ENCODE data around the gene KRTAP13-3.
A peak's percentile ranks its signal among the peaks of the same experiment; 100 is the strongest.

The KRTAP13-3 gene

DNA sequence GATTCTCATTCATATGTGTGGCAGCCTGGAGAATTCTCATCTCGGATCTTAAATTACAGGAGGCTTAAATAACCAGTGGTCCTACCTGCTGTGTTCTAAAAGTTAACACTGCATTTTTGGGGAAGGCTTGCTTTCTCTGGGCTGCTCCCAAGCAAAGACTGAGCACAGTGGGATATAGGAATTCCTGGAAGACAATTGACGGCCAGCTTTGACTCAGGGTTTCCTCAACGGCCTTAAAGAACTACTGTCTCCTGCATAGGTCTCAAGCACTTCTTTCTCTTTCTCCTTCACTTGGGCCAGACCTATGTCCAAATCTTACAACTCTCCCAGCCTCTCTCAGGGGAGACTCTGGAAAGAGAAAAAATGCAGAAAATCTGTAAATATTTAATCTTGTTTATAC lies 1.0 kb upstream of the KRTAP13-3 start:
- H3K4me1 ChIP-seq: no peaks in the 10 kb centered on the region
- no peaks in the 10 kb centered on the region for H3K36me3 ChIP-seq
- H3K4me3 ChIP-seq (ENCODE audit: low read depth, low read length): no peak overlapping the region
- DNase-seq: no peak
- no peaks in the 10 kb centered on the region for H3K27me3 ChIP-seq
- no peak for TF ChIP-seq CTCF (IDR thresholded peaks at IDR 0.05; ENCODE audit: low read depth, low read length)
- H3K9me3 ChIP-seq: no peaks in the 10 kb centered on the region; the same call in 1 of the 2 replicates

DNA sequence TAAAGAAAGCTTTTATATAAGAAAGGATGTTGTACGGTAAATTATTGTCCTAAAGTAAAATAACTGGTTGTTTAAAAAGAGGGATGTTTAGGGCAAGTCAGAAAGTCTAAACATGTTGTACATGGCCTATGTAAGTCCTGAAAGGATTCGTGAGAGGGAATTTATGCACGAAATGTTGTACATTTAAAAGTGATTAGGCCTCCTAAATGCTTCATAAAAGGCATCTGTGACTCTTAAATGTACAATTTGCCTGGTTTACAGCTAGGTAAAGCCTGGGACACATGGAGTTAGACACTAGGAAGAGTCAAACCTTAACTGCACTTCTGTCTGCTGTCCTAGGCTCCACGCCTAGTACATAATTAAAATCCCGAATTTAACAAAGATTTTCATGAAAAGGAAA lies 9.7 kb downstream of the KRTAP13-3 start:
- no peaks in the 10 kb centered on the region for H3K36me3 ChIP-seq
- H3K27me3 ChIP-seq: no peaks in the 10 kb centered on the region; the same call in 1 of the 2 replicates
- no peaks in the 10 kb centered on the region for H3K9me3 ChIP-seq
- H3K4me3 ChIP-seq (ENCODE audit: low read depth, low read length): no peak overlapping the region
- no peak for DNase-seq
- H3K4me1 ChIP-seq: no peaks in the 10 kb centered on the region
- TF ChIP-seq CTCF (IDR thresholded peaks at IDR 0.05; ENCODE audit: low read depth, low read length): no peak

GRCh38 chr21:30408782-30409494 lies 16.8 kb downstream of the KRTAP13-3 start:
- Histone ChIP-seq H3K4me1 (no peaks in the 10 kb centered on the region), H3K36me3 (no peaks in the 10 kb centered on the region), H3K4me3 (ENCODE audit: low read depth, low read length) (no peak overlapping the region), H3K9me3 (no peaks in the 10 kb centered on the region), H3K27me3 (no peaks in the 10 kb centered on the region)
- TF ChIP-seq CTCF (IDR thresholded peaks at IDR 0.05; ENCODE audit: low read depth, low read length): peak; percentile 89
- peak; percentile 81 for DNase-seq

- no peaks in the 10 kb centered on the region for H3K36me3 ChIP-seq
- H3K9me3 ChIP-seq: no peaks in the 10 kb centered on the region
- no peaks in the 10 kb centered on the region for H3K4me1 ChIP-seq
- DNase-seq: no peak
- H3K4me3 ChIP-seq (ENCODE audit: low read depth, low read length): no peak within 1 kb of the TSS
- no peak for TF ChIP-seq CTCF (IDR thresholded peaks at IDR 0.05; ENCODE audit: low read depth, low read length)
- no peaks in the 10 kb centered on the region for H3K27me3 ChIP-seq
These were observed 30.0 kb downstream of the KRTAP13-3 start, which contains the start of gene KRTAP13-1 for GRCh38 chr21:30395731-30396130. Gene KRTAP13-1 (plus strand): TSS chr21:30396031. CDS start chr21:30396087, 56 bp downstream.

GRCh38 chr21:30391492-30392025 lies 34.2 kb downstream of the KRTAP13-3 start:
- H3K9me3 ChIP-seq: no peaks in the 10 kb centered on the region
- TF ChIP-seq CTCF (IDR thresholded peaks at IDR 0.05; ENCODE audit: low read depth, low read length): no peak
- no peak for DNase-seq

GRCh38 chr21:30382201-30382600 lies 43.5 kb downstream of the KRTAP13-3 start:
- H3K36me3 ChIP-seq: no peaks in the 10 kb centered on the region
- H3K4me3 ChIP-seq (ENCODE audit: low read depth, low read length): no peak overlapping the region
- no peak for TF ChIP-seq CTCF (IDR thresholded peaks at IDR 0.05; ENCODE audit: low read depth, low read length)
- H3K4me1 ChIP-seq: no peaks in the 10 kb centered on the region
- DNase-seq: no peak
- no peaks in the 10 kb centered on the region for H3K27me3 ChIP-seq
- H3K9me3 ChIP-seq: no peaks in the 10 kb centered on the region

More at GRCh38 chr21:30391492-30392025, 34.2 kb downstream of the KRTAP13-3 start:
- no peaks in the 10 kb centered on the region for H3K4me1 ChIP-seq
- H3K27me3 ChIP-seq: no peaks in the 10 kb centered on the region
- no peak overlapping the region for H3K4me3 ChIP-seq (ENCODE audit: low read depth, low read length)
- H3K36me3 ChIP-seq: no peaks in the 10 kb centered on the region

Measured in BE2C (cell line).